Spleen (tissue), 7 donors: ENCODE measurements around the gene MRPL50.

ENCODE experiments used
- CTCF ChIP-seq, 11 experiments: fragments of 200-600 bp in 7 of 11; fragments of 450-650 bp in 4 of 11; sonication (generic) in 4 of 11; IDR thresholded peaks in 8 of 11; conservative IDR thresholded peaks in 3 of 11; 1 replicate in 7 of 11; 2 replicates in 4 of 11; pipeline versions ENCODE4 v1.4.0 to v1.8.0; 2016 to 2021; ENCODE audit warnings: antibody characterized with exemption in 11 of 11, inconsistent platforms in 4 of 11, mild to moderate bottlenecking in 1 of 11
- POLR2A ChIP-seq, 3 donors: fragments of 450-650 bp; IDR thresholded peaks; one replicate each; pipeline ENCODE4 v1.5.1; 2017; ENCODE audit warnings: antibody characterized with exemption in 3 of 3, mild to moderate bottlenecking in 1 of 3
- POLR2AphosphoS5 ChIP-seq, 3 donors: sonication (generic); formaldehyde crosslinking; IDR thresholded peaks; one replicate each; pipeline ENCODE4 v1.5.1; 2017; ENCODE audit warnings: antibody characterized with exemption in 3 of 3
- donor health status: DM: no; HTN: no; CAD: no; lungs with moderate emphysema.
- donor health status: DM: no; HTN: no; CAD: no.
- donor health status: DM: no; HTN: no; CAD: no.

GRCh38 chr9:101432740-101433139 is 34.3 kb upstream of the MRPL50 start:
- TF ChIP-seq POLR2AphosphoS5 (IDR thresholded peaks at IDR 0.05): no peak
- TF ChIP-seq CTCF (IDR thresholded peaks at IDR 0.05 in 8 of 11, conservative IDR thresholded peaks at IDR 0.05 in 3 of 11): no peak
- no peak for TF ChIP-seq POLR2A (IDR thresholded peaks at IDR 0.05)
